Epidermal melanocyte (primary cell): ENCODE results near the gene ABHD6.
"Not testable (repeated sequence)": the region's sequence is repeated elsewhere in the genome, so short reads cannot be mapped to it uniquely, and the experiment has no call there.

Experiments
- DNase-seq: peaks from one replicate; pipeline ENCODE4 v3.0.0; 2011; ENCODE audit warnings: low spot score; ENCODE audit not compliant: insufficient read length

Gene ABHD6

GRCh38 chr3:58321791-58322190 is 84.2 kb downstream of the ABHD6 start:
- DNase-seq, result no peak

GRCh38 chr3:58322793-58323192 is 85.2 kb downstream of the ABHD6 start:
- DNase-seq, result no peak

GRCh38 chr3:58323529-58324390 is 86.2 kb downstream of the ABHD6 start:
- no peak for DNase-seq

GRCh38 chr3:58324391-58325390 is 87.1 kb downstream of the ABHD6 start:
- no peak for DNase-seq

- no peak for DNase-seq
Measured at GRCh38 chr3:58325525-58325992, 88.0 kb downstream of the ABHD6 start.

GRCh38 chr3:58326267-58326900 is 88.8 kb downstream of the ABHD6 start:
- DNase-seq, result no peak

GRCh38 chr3:58329150-58329921 is 91.7 kb downstream of the ABHD6 start:
- DNase-seq, result no peak

- DNase-seq, result no peak
Measured at GRCh38 chr3:58329922-58330413, 92.4 kb downstream of the ABHD6 start.

- no peak for DNase-seq
Measured at GRCh38 chr3:58331593-58332152, 94.1 kb downstream of the ABHD6 start.

GRCh38 chr3:58332575-58333188 is 95.1 kb downstream of the ABHD6 start, which contains the start of gene PXK:
PXK (plus strand) TSS chr3:58332892; CDS start chr3:58332989, 97 bp downstream.
- DNase-seq, result peak; percentile 49

- DNase-seq, result no peak
Measured at GRCh38 chr3:58333206-58334012, 95.8 kb downstream of the ABHD6 start.

- DNase-seq, result peak; percentile 66
Measured at GRCh38 chr3:58334013-58334321, 96.4 kb downstream of the ABHD6 start.

- DNase-seq, result no peak
Measured at GRCh38 chr3:58334506-58334884, 96.9 kb downstream of the ABHD6 start.

GRCh38 chr3:58335652-58335947 is 98.0 kb downstream of the ABHD6 start:
- no peak for DNase-seq

- DNase-seq, result no peak
Measured at GRCh38 chr3:58336135-58336882, 98.7 kb downstream of the ABHD6 start.

GRCh38 chr3:58337190-58337589 is 99.6 kb downstream of the ABHD6 start:
- DNase-seq, result no peak

GRCh38 chr3:58339146-58339545 is 101.6 kb downstream of the ABHD6 start:
- not testable (repeated sequence) for DNase-seq

GRCh38 chr3:58340594-58341244 is 103.1 kb downstream of the ABHD6 start:
- DNase-seq, result no peak
